NCI-H2196 treated with DMSO at 0.1 percent for 48 hours (cell line): ENCODE results near the gene ARHGAP31.

Experiments used
- DNase-seq: peaks from one replicate; lab custom pipeline; 2025; ENCODE audit not compliant: unreplicated experiment; lab: John Stamatoyannopoulos, UW

ARHGAP31 gene

DNA sequence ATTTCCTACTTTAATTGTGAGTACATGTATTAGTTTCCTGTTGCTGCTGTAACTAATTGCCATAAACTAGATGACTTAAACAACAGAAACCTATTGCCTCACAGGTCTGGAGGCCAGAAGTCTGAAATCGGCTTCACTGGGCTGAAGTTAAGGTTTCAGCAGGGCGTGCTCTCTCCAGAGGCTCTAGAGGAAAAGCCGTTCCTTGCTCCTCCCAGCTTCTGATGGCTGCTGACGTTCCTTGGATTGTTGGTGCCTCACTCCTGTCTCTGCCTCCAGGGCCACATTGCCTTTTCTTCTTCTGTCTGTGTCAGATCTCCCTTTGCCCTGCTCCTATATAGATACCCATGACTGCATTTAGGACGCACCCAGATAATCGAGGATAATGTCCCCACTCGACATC is 80.9 kb downstream of the ARHGAP31 start:
- DNase-seq = no peak

- no peak for DNase-seq
Observed at GRCh38 chr3:119375510-119375909, 81.3 kb downstream of the ARHGAP31 start.

GRCh38 chr3:119376758-119377157 is 82.6 kb downstream of the ARHGAP31 start:
- DNase-seq = no peak

- DNase-seq = no peak
Observed at GRCh38 chr3:119378259-119378803, 84.1 kb downstream of the ARHGAP31 start.

GRCh38 chr3:119380697-119381096 is 86.5 kb downstream of the ARHGAP31 start:
- DNase-seq = peak; percentile 16

DNA sequence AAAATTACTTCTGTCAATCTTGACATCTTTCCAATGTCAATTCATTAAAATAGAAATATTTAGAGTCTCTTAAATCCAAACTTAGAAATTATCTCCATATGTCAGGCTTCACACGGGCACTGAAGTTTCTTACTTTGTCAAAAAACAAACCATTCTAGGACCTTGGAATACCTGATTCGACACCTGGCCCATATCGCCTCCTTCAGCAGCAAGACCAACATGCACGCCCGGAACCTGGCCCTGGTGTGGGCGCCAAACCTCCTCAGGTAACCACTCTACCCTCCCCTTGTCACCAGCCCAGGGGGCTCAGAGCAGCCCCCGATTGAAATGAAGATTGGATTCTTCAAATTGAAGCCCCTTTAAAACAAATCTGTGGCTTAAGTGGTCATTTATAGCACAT is 88.0 kb downstream of the ARHGAP31 start:
- DNase-seq = no peak

GRCh38 chr3:119388577-119388976 is 94.4 kb downstream of the ARHGAP31 start:
- DNase-seq = no peak

- DNase-seq = no peak
Observed at GRCh38 chr3:119395923-119396358, 101.8 kb downstream of the ARHGAP31 start.

DNA sequence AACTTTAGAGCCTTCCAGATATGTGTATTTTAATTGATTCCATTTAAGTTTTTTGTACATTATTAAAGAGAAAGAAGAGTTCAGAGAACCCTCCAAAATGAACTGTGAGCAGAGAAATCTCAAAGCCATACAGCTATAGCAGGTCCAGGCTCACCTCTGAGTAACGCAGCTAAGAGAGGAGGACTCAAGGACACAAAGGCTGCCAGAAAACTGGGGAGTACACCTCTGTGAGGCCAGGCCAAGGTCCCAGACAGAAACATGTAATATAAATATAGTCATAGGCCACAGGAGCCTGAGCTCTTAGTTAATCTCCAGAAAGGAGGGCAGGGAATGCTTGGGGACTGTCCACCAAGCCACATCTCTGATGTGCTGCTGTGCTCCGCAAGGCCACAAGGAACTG is 102.7 kb downstream of the ARHGAP31 start:
- no peak for DNase-seq

DNA sequence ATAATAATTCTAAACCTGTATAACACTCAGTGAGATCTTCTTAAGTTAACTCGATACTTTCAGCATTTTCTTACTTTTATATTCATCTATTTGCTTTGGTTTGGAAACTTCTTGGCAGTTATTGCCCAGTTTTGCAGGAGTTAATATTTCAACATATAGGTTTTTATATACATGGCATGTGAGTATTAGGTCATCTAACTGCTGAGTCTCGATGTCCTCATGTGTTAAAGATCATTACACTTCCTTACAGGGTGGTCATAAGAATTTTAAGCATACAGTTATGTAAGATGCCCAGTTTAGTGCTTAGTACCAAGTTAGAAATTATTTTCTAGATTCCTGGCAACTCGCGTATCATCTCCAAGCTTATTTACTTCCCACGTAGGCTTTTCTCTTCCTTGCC is 106.3 kb downstream of the ARHGAP31 start:
- DNase-seq = no peak

- DNase-seq = no peak
Observed at GRCh38 chr3:119401069-119401468, 106.9 kb downstream of the ARHGAP31 start.

GRCh38 chr3:119401503-119402440 is 107.6 kb downstream of the ARHGAP31 start:
- no peak for DNase-seq

DNA sequence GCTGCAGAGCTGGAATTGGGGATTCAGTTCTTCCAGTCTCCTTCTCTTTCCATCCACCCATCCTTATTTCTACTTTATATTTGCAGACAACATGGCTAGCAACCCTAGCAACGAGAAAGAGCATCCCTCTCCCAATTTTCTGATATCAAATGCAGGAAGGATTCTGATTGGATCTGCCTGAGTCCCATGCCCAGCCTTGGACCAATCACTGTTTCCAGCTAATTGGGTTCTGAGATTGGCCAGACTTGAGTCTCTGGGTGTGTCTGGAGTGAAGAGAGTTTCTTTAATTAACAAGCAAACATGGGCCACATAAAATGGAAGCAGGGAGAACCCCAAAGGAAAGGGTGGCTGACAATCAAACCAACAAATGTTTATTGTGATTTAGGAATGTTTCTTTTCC is 108.6 kb downstream of the ARHGAP31 start:
- DNase-seq = no peak

- DNase-seq = no peak
Observed at GRCh38 chr3:119403201-119403600, 109.0 kb downstream of the ARHGAP31 start.

GRCh38 chr3:119405315-119405714 is 111.1 kb downstream of the ARHGAP31 start:
- DNase-seq = no peak

- DNase-seq = no peak
Observed at GRCh38 chr3:119408243-119408950, 114.2 kb downstream of the ARHGAP31 start.

GRCh38 chr3:119409844-119410243 is 115.7 kb downstream of the ARHGAP31 start:
- no peak for DNase-seq

DNA sequence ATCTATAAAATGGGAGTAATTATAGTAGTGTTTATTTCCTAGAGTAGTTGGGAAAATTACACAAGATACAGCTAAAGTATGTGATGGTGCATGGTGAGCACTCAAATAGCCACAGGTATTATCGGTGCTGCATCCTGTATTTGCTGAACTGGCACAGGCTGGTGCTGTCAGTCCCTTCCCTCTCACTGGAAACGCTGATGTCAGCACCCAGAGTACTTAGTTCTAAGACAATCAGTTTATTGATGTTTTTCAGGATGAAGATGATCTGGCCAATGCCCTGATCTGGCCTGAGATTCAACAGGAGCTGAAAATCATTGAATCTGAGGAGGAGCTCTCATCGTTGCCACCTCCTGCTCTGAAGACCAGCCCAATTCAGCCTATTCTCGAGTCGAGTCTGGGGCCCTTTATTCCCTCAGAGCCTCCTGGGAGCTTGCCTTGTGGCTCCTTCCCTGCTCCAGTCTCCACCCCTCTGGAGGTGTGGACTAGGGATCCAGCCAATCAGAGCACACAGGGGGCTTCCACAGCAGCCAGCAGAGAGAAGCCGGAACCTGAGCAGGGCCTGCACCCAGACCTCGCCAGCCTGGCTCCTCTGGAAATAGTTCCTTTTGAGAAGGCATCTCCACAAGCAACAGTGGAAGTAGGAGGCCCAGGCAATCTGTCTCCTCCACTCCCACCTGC is 119.6 kb downstream of the ARHGAP31 start:
- DNase-seq = no peak

GRCh38 chr3:119416873-119417272 is 122.7 kb downstream of the ARHGAP31 start:
- no peak for DNase-seq

DNA sequence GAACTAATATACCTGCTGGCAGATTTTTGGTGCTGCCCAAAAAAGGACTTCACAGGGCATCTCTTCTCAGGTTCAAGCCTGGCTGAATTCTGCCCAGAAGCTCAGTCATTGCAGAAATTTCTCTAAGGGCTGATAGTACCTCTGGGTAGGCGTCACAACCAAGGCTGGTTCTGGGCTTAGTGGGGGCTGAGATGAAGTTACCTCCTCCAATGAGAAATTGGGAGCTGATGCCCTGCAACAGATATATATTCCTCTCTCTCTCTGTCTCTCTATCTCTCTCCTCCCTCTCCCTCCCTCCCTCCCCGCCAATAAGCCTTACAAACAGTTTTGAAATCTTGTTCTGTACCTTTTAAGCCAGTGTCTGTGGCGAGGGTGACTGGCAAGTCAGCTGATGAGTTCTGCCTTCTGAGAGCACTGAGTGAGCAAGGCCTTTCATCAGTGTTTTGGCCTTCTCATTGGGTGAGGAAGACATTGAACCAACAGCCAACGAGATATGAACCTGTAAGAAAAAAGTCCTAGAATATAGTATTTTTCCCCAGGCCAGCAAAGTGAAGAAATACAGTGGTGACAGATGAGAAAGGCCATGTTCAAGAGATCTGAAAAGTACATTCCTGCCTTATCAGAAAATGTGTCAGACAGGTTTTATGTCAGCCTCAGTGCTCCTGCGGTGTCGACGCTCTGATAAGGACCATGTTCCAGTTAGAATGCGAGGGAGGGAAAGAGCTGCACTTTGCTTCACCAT is 123.8 kb downstream of the ARHGAP31 start:
- DNase-seq = no peak

GRCh38 chr3:119418641-119419040 is 124.5 kb downstream of the ARHGAP31 start:
- DNase-seq = no peak
